Sigmoid colon (tissue), 7 donors: ENCODE measurements around the gene THBS2. TPM values are rescaled to one million over a fixed set of nuclear protein-coding genes. Genes with fewer than 3 reads are reported as not detected.

Experiments
- DNase-seq: peaks from one replicate; pipeline ENCODE4 v3.0.0-alpha.2; 2019
- H3K27ac ChIP-seq, 4 donors: fragments of 200-600 bp; sonication (generic); one replicate each; pipeline ENCODE4 v1.5.1; 2016 to 2019; ENCODE audit warnings: mild to moderate bottlenecking in 1 of 4
- H3K27me3 ChIP-seq, 3 donors: fragments of 200-600 bp; sonication (generic); one replicate each; pipeline ENCODE4 v1.5.1; 2019; ENCODE audit warnings: mild to moderate bottlenecking in 1 of 3
- H3K36me3 ChIP-seq, 4 donors: fragments of 200-600 bp; sonication (generic); one replicate each; pipeline ENCODE4 v1.5.1; 2016 to 2019
- H3K4me1 ChIP-seq, 4 donors: fragments of 200-600 bp; sonication (generic); one replicate each; pipeline ENCODE4 v1.5.1; 2017 to 2019
- H3K4me3 ChIP-seq, 4 donors: fragments of 200-600 bp; sonication (generic); one replicate each; pipeline ENCODE4 v1.5.1; 2017 to 2019; ENCODE audit warnings: mild to moderate bottlenecking in 2 of 4, moderate library complexity in 1 of 4
- H3K9me3 ChIP-seq, 4 donors: fragments of 200-600 bp in 3 of 4; sonication (generic) in 3 of 4; one replicate each; pipeline versions ENCODE4 v1.5.1 to v1.6.1; 2013 to 2019
- CTCF ChIP-seq, 4 experiments: fragments of 450-650 bp in 3 of 4; fragments of 200-600 bp in 1 of 4; IDR thresholded peaks; one replicate each; pipeline ENCODE4 v1.5.1; 2016 to 2019; ENCODE audit warnings: antibody characterized with exemption in 4 of 4, mild to moderate bottlenecking in 3 of 4, moderate library complexity in 2 of 4
- EP300 ChIP-seq, 4 donors: sonication (generic); formaldehyde crosslinking; IDR thresholded peaks; one replicate each; pipeline ENCODE4 v1.6.1; 2017; ENCODE audit warnings: antibody characterized with exemption in 4 of 4
- POLR2A ChIP-seq, 2 donors: fragments of 450-650 bp; IDR thresholded peaks; one replicate each; pipeline ENCODE4 v1.6.1; 2016; ENCODE audit warnings: antibody characterized with exemption in 2 of 2, mild to moderate bottlenecking in 2 of 2, moderate library complexity in 2 of 2
- POLR2AphosphoS5 ChIP-seq, 4 donors: sonication (generic); formaldehyde crosslinking; IDR thresholded peaks; one replicate each; pipeline ENCODE4 v1.6.1; 2017; ENCODE audit warnings: antibody characterized with exemption in 4 of 4
- WGBS, 2 donors: extraction: QIAGEN DNeasy Blood & Tissue Kit; methylation state at CpG; one replicate each; pipeline ENCODE4 v1.1.7; 2013; 5-methylcytosine and 5-hydroxymethylcytosine counted together
- intact Hi-C: fragments of 100-400 bp; cut with DNase I; formaldehyde crosslinking; loops from one replicate; pipeline ENCODE4 v1.15.1; 2023
- polyA plus RNA-seq, 3 donors: library from polyadenylated mRNA; stranded (reverse); fragments of 200-250 nt; gene quantifications; one replicate each; pipeline ENCODE4 v1.2.3, GENCODE V29; 2013
- total RNA-seq, 4 donors: library from RNA; depleted of rRNA; stranded (reverse); fragments of >200 nt; gene quantifications; one replicate each; pipeline ENCODE4 v1.1.0, GENCODE V29; 2016
- donor health status: healthy with polysubstance abuse.
- donor health status: Bipolar disorder and iron deficiency.
- donor health status: healthy.

THBS2 gene
- total and polyA plus RNA-seq, 7 donors = 1.7 to 59.0 (median 37.6) TPM

GRCh38 chr6:169231790-169232506 is 21.7 kb downstream of the THBS2 start:
- 96 to 97% methylated on average over 55 of the region's 55 CpGs for WGBS, 2 donors
- intact Hi-C loops = no loop called here
- H3K36me3 ChIP-seq = peaks cover 0 to 40% (median 0%) of the 10 kb centered on the region in 4 donors
- no peaks in the 10 kb centered on the region for H3K9me3 ChIP-seq
- H3K4me3 ChIP-seq = no peak overlapping the region
- no peaks in the 10 kb centered on the region for H3K27me3 ChIP-seq
- peaks cover 0 to 14% (median 0%) of the 10 kb centered on the region in 4 donors for H3K4me1 ChIP-seq
- TF ChIP-seq POLR2AphosphoS5 (IDR thresholded peaks at IDR 0.05) = no peak
- no peak for TF ChIP-seq CTCF (IDR thresholded peaks at IDR 0.05)
- no peak for TF ChIP-seq POLR2A (IDR thresholded peaks at IDR 0.05)
- TF ChIP-seq EP300 (IDR thresholded peaks at IDR 0.05) = no peak
- peak overlapping the region in 2 of 4 donors; percentile 35 to 56 for H3K27ac ChIP-seq
- DNase-seq = peak; percentile 66

- TF ChIP-seq POLR2A (IDR thresholded peaks at IDR 0.05) = no peak
- TF ChIP-seq CTCF (IDR thresholded peaks at IDR 0.05) = no peak
- TF ChIP-seq EP300 (IDR thresholded peaks at IDR 0.05) = no peak
- no peak for TF ChIP-seq POLR2AphosphoS5 (IDR thresholded peaks at IDR 0.05)
- WGBS, 2 donors = 92 to 93% methylated on average over 33 of the region's 33 CpGs
- Histone ChIP-seq H3K27me3 (no peaks in the 10 kb centered on the region), H3K36me3 (peaks cover 0 to 43% (median 0%) of the 10 kb centered on the region in 4 donors), H3K27ac (peak overlapping the region in 2 of 4 donors; percentile 35 to 56), H3K4me1 (peaks cover 0 to 14% (median 0%) of the 10 kb centered on the region in 4 donors), H3K4me3 (no peak overlapping the region), H3K9me3 (no peaks in the 10 kb centered on the region)
- intact Hi-C loops = no loop called here
- peak; percentile 68 for DNase-seq
Measured at GRCh38 chr6:169230946-169231789, 22.5 kb downstream of the THBS2 start.

- Histone ChIP-seq H3K9me3 (no peaks in the 10 kb centered on the region), H3K27ac (peak overlapping the region in 2 of 4 donors; percentile 49 to 56), H3K4me3 (no peak overlapping the region), H3K4me1 (peaks cover 0 to 14% (median 0%) of the 10 kb centered on the region in 4 donors), H3K27me3 (no peaks in the 10 kb centered on the region), H3K36me3 (peaks cover 0 to 50% (median 0%) of the 10 kb centered on the region in 4 donors)
- intact Hi-C loops = no loop called here
- TF ChIP-seq POLR2A (IDR thresholded peaks at IDR 0.05) (no peak), EP300 (IDR thresholded peaks at IDR 0.05) (no peak), POLR2AphosphoS5 (IDR thresholded peaks at IDR 0.05) (no peak), CTCF (IDR thresholded peaks at IDR 0.05) (no peak)
- WGBS, 2 donors = 73 to 76% methylated on average over 9 of the region's 9 CpGs
- DNase-seq = peak; percentile 65
Measured at GRCh38 chr6:169230322-169230665, 23.4 kb downstream of the THBS2 start.

- peak overlapping the region; percentile 20 to 56 (median 44) for H3K27ac ChIP-seq
- TF ChIP-seq POLR2A (IDR thresholded peaks at IDR 0.05) (no peak), POLR2AphosphoS5 (IDR thresholded peaks at IDR 0.05) (peak in 3 of 4 donors; percentile 12 to 42 (median 30))
- intact Hi-C loops = no loop called here
- H3K27me3 ChIP-seq = no peaks in the 10 kb centered on the region
- H3K4me1 ChIP-seq = peaks cover 0 to 14% (median 0%) of the 10 kb centered on the region in 4 donors
- H3K9me3 ChIP-seq = no peaks in the 10 kb centered on the region
- peak; percentile 81 for DNase-seq
- H3K36me3 ChIP-seq = peaks cover 0 to 54% (median 0%) of the 10 kb centered on the region in 4 donors
- 57 to 75% methylated on average over 13 of the region's 13 CpGs for WGBS, 2 donors
- H3K4me3 ChIP-seq = no peak overlapping the region
Measured at GRCh38 chr6:169229615-169230321, 23.9 kb downstream of the THBS2 start.
